CD14-positive monocyte (primary cell): ENCODE measurements around the gene GAREM2. TPM values are rescaled to one million over a fixed set of nuclear protein-coding genes. Genes with fewer than 3 reads are reported as not detected.

Source experiments
- DNase-seq, 3 donors: peaks; one replicate each; pipeline ENCODE4 v3.0.0-alpha.2; 2011 to 2022
- H2AFZ ChIP-seq: 2 replicates; pipeline ENCODE4 v1.6.0; 2012; ENCODE audit warnings: mild to moderate bottlenecking, low read depth, low read length, inconsistent platforms; ENCODE audit not compliant: insufficient read depth, poor library complexity, severe bottlenecking
- H3K27ac ChIP-seq, 2 donors: 1 replicate in 1 of 2; 2 replicates in 1 of 2; pipeline ENCODE4 v1.5.1; 2012 to 2013; ENCODE audit warnings: low read length in 2 of 2, control low read depth in 1 of 2, inconsistent platforms in 1 of 2, low read depth in 1 of 2, mild to moderate bottlenecking in 1 of 2
- H3K27me3 ChIP-seq, 2 donors: one replicate each; pipeline versions ENCODE4 v1.6.0 to v1.6.1; 2011 to 2013; ENCODE audit warnings: low read length in 2 of 2; ENCODE audit not compliant: control insufficient read depth in 2 of 2, insufficient read depth in 2 of 2
- H3K36me3 ChIP-seq, 2 donors: replicated peaks in 1 of 2; 1 replicate in 1 of 2; 2 replicates in 1 of 2; pipeline versions ENCODE4 v1.5.1 to v1.6.1; 2012 to 2013; ENCODE audit warnings: low read length in 2 of 2, control low read depth in 1 of 2, inconsistent platforms in 1 of 2, mild to moderate bottlenecking in 1 of 2; ENCODE audit not compliant: insufficient read depth in 2 of 2, control insufficient read depth in 1 of 2
- H3K4me1 ChIP-seq, 2 donors: 1 replicate in 1 of 2; 2 replicates in 1 of 2; pipeline versions ENCODE4 v1.5.1 to v1.6.1; 2012 to 2013; ENCODE audit warnings: low read length in 2 of 2, control low read depth in 1 of 2, inconsistent platforms in 1 of 2, mild to moderate bottlenecking in 1 of 2, moderate library complexity in 1 of 2; ENCODE audit not compliant: insufficient read depth in 2 of 2, control insufficient read depth in 1 of 2
- H3K4me2 ChIP-seq: replicated peaks from 2 replicates; pipeline ENCODE3; 2012; ENCODE audit warnings: low read length, moderate library complexity, mild to moderate bottlenecking; ENCODE audit not compliant: poor library complexity, severe bottlenecking; ENCODE audit errors: extremely low read depth
- H3K4me3 ChIP-seq, 3 experiments: fragments of 200-600 bp in 1 of 3; sonication (generic) in 1 of 3; replicated peaks in 1 of 3; 1 replicate in 2 of 3; 2 replicates in 1 of 3; pipeline ENCODE4 v1.5.1; 2011 to 2013; ENCODE audit warnings: low read length in 3 of 3, mild to moderate bottlenecking in 3 of 3, control low read depth in 2 of 3, low read depth in 2 of 3, inconsistent platforms in 1 of 3, moderate library complexity in 1 of 3
- H3K79me2 ChIP-seq: 2 replicates; pipeline ENCODE4 v1.6.0; 2012; ENCODE audit warnings: mild to moderate bottlenecking, control low read depth, inconsistent platforms, low read length, moderate library complexity; ENCODE audit not compliant: insufficient read depth
- H3K9ac ChIP-seq: 2 replicates; pipeline ENCODE4 v1.6.0; 2017; ENCODE audit warnings: low read length, mild to moderate bottlenecking; ENCODE audit not compliant: insufficient read depth, poor library complexity, severe bottlenecking
- H3K9me3 ChIP-seq, 2 donors: replicated peaks in 1 of 2; 1 replicate in 1 of 2; 2 replicates in 1 of 2; pipeline versions ENCODE4 v1.5.1 to v1.6.1; 2012 to 2013; ENCODE audit warnings: low read length in 2 of 2, control low read depth in 1 of 2; ENCODE audit not compliant: control insufficient read depth in 1 of 2, insufficient read depth in 1 of 2
- H4K20me1 ChIP-seq: 2 replicates; pipeline ENCODE4 v1.6.0; 2012; ENCODE audit warnings: mild to moderate bottlenecking, low read length, control low read depth, moderate library complexity; ENCODE audit not compliant: insufficient read depth
- H3K27ac Mint-ChIP-seq, 7 donors: one replicate each; pipeline ENCODE4 v1.8.0; 2020; ENCODE audit warnings: mild to moderate bottlenecking in 7 of 7, mixed read lengths in 7 of 7, moderate library complexity in 6 of 7, inconsistent platforms in 2 of 7
- H3K27me3 Mint-ChIP-seq, 3 donors: one replicate each; pipeline ENCODE4 v1.8.0; 2021 to 2022; ENCODE audit warnings: low read depth in 3 of 3, mild to moderate bottlenecking in 3 of 3, mixed read lengths in 3 of 3, moderate library complexity in 3 of 3, inconsistent platforms in 1 of 3
- H3K36me3 Mint-ChIP-seq, 2 donors: one replicate each; pipeline ENCODE4 v1.8.0; 2020; ENCODE audit warnings: mixed read lengths in 2 of 2, inconsistent platforms in 1 of 2, mild to moderate bottlenecking in 1 of 2
- H3K4me1 Mint-ChIP-seq: one replicate; pipeline ENCODE4 v1.8.0; 2020; ENCODE audit warnings: mild to moderate bottlenecking, mixed read lengths
- H3K4me3 Mint-ChIP-seq, 2 donors: one replicate each; pipeline ENCODE4 v1.8.0; 2020; ENCODE audit warnings: mild to moderate bottlenecking in 2 of 2, mixed read lengths in 2 of 2, moderate library complexity in 1 of 2
- H3K9me3 Mint-ChIP-seq, 7 donors: one replicate each; pipeline ENCODE4 v1.8.0; 2020 to 2022; ENCODE audit warnings: mixed read lengths in 7 of 7, mild to moderate bottlenecking in 6 of 7, moderate library complexity in 6 of 7, inconsistent platforms in 2 of 7
- WGBS: methylation state at CpG from one replicate; pipeline ENCODE4 v1.1.5; 2013; ENCODE audit warnings: missing lambda C conversion rate; ENCODE audit not compliant: insufficient coverage; 5-methylcytosine and 5-hydroxymethylcytosine counted together
- intact Hi-C, 2 donors: fragments of 100-400 bp; cut with micrococcal nuclease; formaldehyde crosslinking; loops; one replicate each; pipeline versions ENCODE4 v1.15.0 to v1.15.1; 2023
- polyA plus RNA-seq, 3 donors: library from polyadenylated mRNA; depleted of rRNA in 1 of 3; unstranded in 2 of 3; stranded (reverse) in 1 of 3; fragments of 300-500 nt in 2 of 3; fragments of >200 nt in 1 of 3; fragmentation: Illumina TruSeq in 2 of 3; gene quantifications; 1 replicate in 2 of 3; 2 replicates in 1 of 3; pipeline ENCODE4 v1.2.3, GENCODE V29; 2012 to 2021
- TF ChIP-seq, protein P1 (sequence below): fragments of 200-600 bp; IDR thresholded peaks from one replicate; pipeline ENCODE4 v1.8.0; 2022; ENCODE audit warnings: antibody characterized with exemption, mild to moderate bottlenecking

The GAREM2 gene
- polyA plus RNA-seq, 3 donors, result 0.08 to 0.09 TPM; not detected in 1

- no peaks in the 10 kb centered on the region for H3K36me3 ChIP-seq
- no peak overlapping the region for H3K4me3 Mint-ChIP-seq
- H3K79me2 ChIP-seq, result no peaks in the 10 kb centered on the region
- no peaks in the 10 kb centered on the region for H3K4me1 Mint-ChIP-seq
- intact Hi-C loops, result no loop called here
- H3K36me3 Mint-ChIP-seq, result no peaks in the 10 kb centered on the region
- no peaks in the 10 kb centered on the region for H3K9me3 ChIP-seq
- H3K9ac ChIP-seq, result no peak overlapping the region
- H3K4me2 ChIP-seq, result no peak overlapping the region
- TF ChIP-seq, protein P1, sequence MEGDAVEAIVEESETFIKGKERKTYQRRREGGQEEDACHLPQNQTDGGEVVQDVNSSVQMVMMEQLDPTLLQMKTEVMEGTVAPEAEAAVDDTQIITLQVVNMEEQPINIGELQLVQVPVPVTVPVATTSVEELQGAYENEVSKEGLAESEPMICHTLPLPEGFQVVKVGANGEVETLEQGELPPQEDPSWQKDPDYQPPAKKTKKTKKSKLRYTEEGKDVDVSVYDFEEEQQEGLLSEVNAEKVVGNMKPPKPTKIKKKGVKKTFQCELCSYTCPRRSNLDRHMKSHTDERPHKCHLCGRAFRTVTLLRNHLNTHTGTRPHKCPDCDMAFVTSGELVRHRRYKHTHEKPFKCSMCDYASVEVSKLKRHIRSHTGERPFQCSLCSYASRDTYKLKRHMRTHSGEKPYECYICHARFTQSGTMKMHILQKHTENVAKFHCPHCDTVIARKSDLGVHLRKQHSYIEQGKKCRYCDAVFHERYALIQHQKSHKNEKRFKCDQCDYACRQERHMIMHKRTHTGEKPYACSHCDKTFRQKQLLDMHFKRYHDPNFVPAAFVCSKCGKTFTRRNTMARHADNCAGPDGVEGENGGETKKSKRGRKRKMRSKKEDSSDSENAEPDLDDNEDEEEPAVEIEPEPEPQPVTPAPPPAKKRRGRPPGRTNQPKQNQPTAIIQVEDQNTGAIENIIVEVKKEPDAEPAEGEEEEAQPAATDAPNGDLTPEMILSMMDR, result no peak
- DNase-seq, result no peak
- H3K27ac Mint-ChIP-seq, result peak overlapping the region in 1 of 7 donors; percentile 37
- no peaks in the 10 kb centered on the region for H4K20me1 ChIP-seq
- no CpG with 5 or more reads among the region's 5 CpGs for WGBS
- no peak overlapping the region for H3K27ac ChIP-seq
- H3K4me3 ChIP-seq, result no peak overlapping the region
- H3K4me1 ChIP-seq, result no peaks in the 10 kb centered on the region
- peaks cover 0 to 6% (median 4%) of the 10 kb centered on the region in 3 donors for H3K27me3 Mint-ChIP-seq
- no peaks in the 10 kb centered on the region for H3K27me3 ChIP-seq
- H3K9me3 Mint-ChIP-seq, result peaks cover 0 to 15% (median 7%) of the 10 kb centered on the region in 7 donors
- no peak overlapping the region for H2AFZ ChIP-seq
Observed at GRCh38 chr2:26157580-26157979, 15.3 kb upstream of the GAREM2 start.

GRCh38 chr2:26161926-26162325 is 11.0 kb upstream of the GAREM2 start:
- Mint-ChIP-seq H3K4me1 (no peaks in the 10 kb centered on the region), H3K9me3 (peaks cover 0 to under 1% (median 0%) of the 10 kb centered on the region in 7 donors), H3K27me3 (peaks cover 0 to 8% (median 3%) of the 10 kb centered on the region in 3 donors), H3K4me3 (no peak overlapping the region), H3K27ac (no peak overlapping the region), H3K36me3 (no peaks in the 10 kb centered on the region)
- WGBS, result 98% methylated on average over 7 of the region's 7 CpGs
- no peak overlapping the region for H3K4me3 ChIP-seq
- H3K9ac ChIP-seq, result no peak overlapping the region
- TF ChIP-seq, protein P1, result no peak
- H3K27ac ChIP-seq, result no peak overlapping the region
- intact Hi-C loops, result no loop called here
- H3K79me2 ChIP-seq, result no peaks in the 10 kb centered on the region
- no peaks in the 10 kb centered on the region for H3K9me3 ChIP-seq
- DNase-seq, result no peak
- no peak overlapping the region for H3K4me2 ChIP-seq
- no peaks in the 10 kb centered on the region for H4K20me1 ChIP-seq
- no peaks in the 10 kb centered on the region for H3K27me3 ChIP-seq
- no peaks in the 10 kb centered on the region for H3K36me3 ChIP-seq
- H2AFZ ChIP-seq, result no peak overlapping the region
- H3K4me1 ChIP-seq, result no peaks in the 10 kb centered on the region
